HCT116 (cell line): ENCODE data around the gene MCC. TPM values are rescaled to one million over a fixed set of nuclear protein-coding genes. Genes with fewer than 3 reads are reported as not detected.

Experiments used
- ATAC-seq: fragments of 200-7000 bp; cut with Tn5 transposase; 2 replicates; pipeline ENCODE4 v1.9.1; 2020; ENCODE audit warnings: mild to moderate bottlenecking, moderate library complexity
- BruUV-seq: library from RNA; stranded (reverse); fragments of 400-500 nt; replicated peaks from 2 replicates; lab custom pipeline; 2021; lab: Mats Ljungman, UMichigan
- CTCF ChIA-PET: fragments of 300-600 bp; sonication (Branson Sonifier 250); formaldehyde crosslinking; loops from one replicate; lab custom pipeline; 2021; ENCODE audit warnings: antibody characterized with exemption; lab: Charles Lee
- POLR2A ChIA-PET: fragments of 300-600, 350-600 bp; sonication (Branson Sonifier 250); formaldehyde crosslinking; loops from one replicate; lab custom pipeline; 2021; ENCODE audit warnings: antibody characterized with exemption; lab: Charles Lee
- RAD21 ChIA-PET, 2 experiments: fragments of 300-600 bp; sonication (Branson Sonifier 250); formaldehyde crosslinking; loops; one replicate each; lab custom pipeline; 2023; ENCODE audit warnings: low total read pairs in 2 of 2; ENCODE audit not compliant: uncharacterized antibody in 2 of 2, unreplicated experiment in 2 of 2, low non-redundant PET in 1 of 2; lab: Charles Lee
- DNase-seq: peaks from one replicate; pipeline ENCODE4 v3.0.0-alpha.2; 2010; ENCODE audit warnings: low read depth, low spot score
- H2AFZ ChIP-seq: fragments of 200-600 bp; shearing (Covaris generic), sonication (generic); 2 replicates; pipeline ENCODE4 v1.6.1; 2017; ENCODE audit warnings: low read depth, mixed run types, mixed read lengths, antibody characterized with exemption, low read length; ENCODE audit not compliant: poor library complexity, severe bottlenecking
- H3K27ac ChIP-seq: 2 replicates; pipeline ENCODE4 v1.5.1; 2012; ENCODE audit warnings: low read depth, low read length
- H3K27me3 ChIP-seq: fragments of 200-600 bp; sonication (generic); 2 replicates; pipeline ENCODE4 v1.6.1; 2016; ENCODE audit warnings: mixed run types, low read length, mixed read lengths; ENCODE audit not compliant: insufficient read depth
- H3K36me3 ChIP-seq, 2 experiments: fragments of 200-500 bp in 1 of 2; fragments of 200-600 bp in 1 of 2; sonication (Bioruptor generic) in 1 of 2; sonication (generic) in 1 of 2; 2 replicates each; pipeline versions ENCODE4 v1.5.1 to v1.6.1; 2014 to 2016; ENCODE audit warnings: low read length in 2 of 2, inconsistent platforms in 1 of 2, mixed read lengths in 1 of 2, mixed run types in 1 of 2; ENCODE audit not compliant: insufficient read depth in 2 of 2, control insufficient read depth in 1 of 2
- H3K4me1 ChIP-seq, 2 experiments: fragments of 200-600 bp in 1 of 2; sonication (generic) in 1 of 2; 2 replicates each; pipeline versions ENCODE4 v1.5.1 to v1.6.1; 2012 to 2017; ENCODE audit warnings: low read length in 2 of 2, inconsistent platforms in 1 of 2, mild to moderate bottlenecking in 1 of 2, mixed read lengths in 1 of 2, mixed run types in 1 of 2, moderate library complexity in 1 of 2; ENCODE audit not compliant: insufficient read depth in 2 of 2, control insufficient read depth in 1 of 2
- H3K4me2 ChIP-seq: fragments of 200-600 bp; sonication (generic); 2 replicates; pipeline ENCODE4 v1.6.1; 2017; ENCODE audit warnings: mixed run types, low read length, mixed read lengths
- H3K4me3 ChIP-seq, 2 experiments: fragments of 200-600 bp in 1 of 2; sonication (generic) in 1 of 2; replicated peaks in 1 of 2; 2 replicates each; pipeline ENCODE4 v1.5.1; 2011 to 2016; ENCODE audit warnings: low read length in 2 of 2, control low read depth in 1 of 2, low read depth in 1 of 2, mild to moderate bottlenecking in 1 of 2, mixed read lengths in 1 of 2, mixed run types in 1 of 2
- H3K79me2 ChIP-seq: fragments of 200-600 bp; sonication (generic); 2 replicates; pipeline ENCODE4 v1.6.1; 2017; ENCODE audit warnings: mild to moderate bottlenecking, mixed run types, low read length, moderate library complexity, mixed read lengths; ENCODE audit not compliant: insufficient read depth
- H3K9ac ChIP-seq: fragments of 200-600 bp; sonication (generic); 2 replicates; pipeline ENCODE4 v1.6.1; 2016; ENCODE audit warnings: low read length, mixed read lengths
- H3K9me2 ChIP-seq: fragments of 200-600 bp; sonication (generic), shearing (Covaris generic); 2 replicates; pipeline ENCODE4 v1.6.1; 2017; ENCODE audit warnings: mixed run types, mild to moderate bottlenecking, moderate library complexity; ENCODE audit not compliant: insufficient read depth
- H3K9me3 ChIP-seq, 2 experiments: fragments of 200-500 bp in 1 of 2; fragments of 200-600 bp in 1 of 2; sonication (Bioruptor generic) in 1 of 2; sonication (generic) in 1 of 2; 2 replicates each; pipeline ENCODE4 v1.6.1; 2014 to 2017; ENCODE audit warnings: low read length in 2 of 2, mixed read lengths in 2 of 2, inconsistent platforms in 1 of 2, low read depth in 1 of 2, mild to moderate bottlenecking in 1 of 2, mixed run types in 1 of 2, moderate library complexity in 1 of 2; ENCODE audit not compliant: control insufficient read depth in 1 of 2, insufficient read depth in 1 of 2
- H4K20me1 ChIP-seq: fragments of 200-600 bp; sonication (generic), shearing (Covaris generic); 2 replicates; pipeline ENCODE4 v1.6.1; 2017; ENCODE audit warnings: mixed run types, mild to moderate bottlenecking, moderate library complexity; ENCODE audit not compliant: insufficient read depth
- ATF3 ChIP-seq: IDR thresholded peaks from 2 replicates; pipeline ENCODE4 v1.6.1; 2012
- CEBPB ChIP-seq: IDR thresholded peaks from 2 replicates; pipeline ENCODE4 v1.6.1; 2012; ENCODE audit warnings: low read depth
- CTCF ChIP-seq, 3 experiments: fragments of 200-600 bp in 1 of 3; sonication (generic) in 1 of 3; IDR thresholded peaks in 2 of 3; conservative IDR thresholded peaks in 1 of 3; 2 replicates each; pipeline ENCODE4 v1.5.1; 2012 to 2017; ENCODE audit warnings: low read depth in 2 of 3, low read length in 2 of 3, antibody characterized with exemption in 1 of 3, borderline replicate concordance in 1 of 3, control low read depth in 1 of 3, mild to moderate bottlenecking in 1 of 3, mixed read lengths in 1 of 3, mixed run types in 1 of 3, moderate library complexity in 1 of 3; ENCODE audit not compliant: insufficient read depth in 1 of 3
- EGR1 ChIP-seq: IDR thresholded peaks from 2 replicates; pipeline ENCODE4 v1.6.1; 2012; ENCODE audit warnings: low read depth
- EZH2 ChIP-seq: fragments of 200-600 bp; sonication (generic); IDR thresholded peaks from 2 replicates; pipeline ENCODE4 v1.6.1; 2017; ENCODE audit warnings: antibody characterized with exemption, mixed run types
- EZH2phosphoT487 ChIP-seq: fragments of 200-600 bp; IDR thresholded peaks from 2 replicates; pipeline ENCODE4 v1.6.1; 2018; ENCODE audit warnings: antibody characterized with exemption, borderline replicate concordance
- FOSL1 ChIP-seq: IDR thresholded peaks from 2 replicates; pipeline ENCODE4 v1.6.1; 2012; ENCODE audit warnings: low read depth
- MAX ChIP-seq: IDR thresholded peaks from 2 replicates; pipeline ENCODE4 v1.6.1; 2012
- POLR2A ChIP-seq: IDR thresholded peaks from 2 replicates; pipeline ENCODE4 v1.7.0; 2011; ENCODE audit warnings: borderline replicate concordance; ENCODE audit not compliant: insufficient read depth, insufficient read length; ENCODE audit errors: extremely low read depth
- RAD21 ChIP-seq: IDR thresholded peaks from 2 replicates; pipeline ENCODE4 v1.6.1; 2012; ENCODE audit warnings: low read depth, mild to moderate bottlenecking
- SIN3A ChIP-seq: IDR thresholded peaks from 2 replicates; pipeline ENCODE4 v1.6.1; 2012; ENCODE audit warnings: low read depth
- ZBTB33 ChIP-seq: IDR thresholded peaks from 2 replicates; pipeline ENCODE4 v1.6.1; 2011; ENCODE audit warnings: mild to moderate bottlenecking, low read length, moderate library complexity; ENCODE audit not compliant: insufficient replicate concordance; ENCODE audit errors: extremely low read depth
- intact Hi-C: fragments of 100-400 bp; cut with micrococcal nuclease; formaldehyde crosslinking; loops from 2 replicates; pipeline ENCODE4 v1.10.0; 2022
- total RNA-seq: library from RNA; stranded (reverse); gene quantifications from one replicate; pipeline ENCODE4 v1.2.1, GENCODE V29; 2021; ENCODE audit not compliant: unreplicated experiment

Gene MCC
- total RNA-seq, 1 experiment from 2014 or later, result 20.1 TPM

- DNase-seq, result no peak
- ChIA-PET RAD21 (no interaction called here), POLR2A (interaction anchor here (0.6 to 1.5 kb wide), 7 partner anchors 8 to 115 kb away, joined by 3 to 8 read pairs (median 4); partner anchors contain the start of gene SRP19), CTCF (interaction anchor here (0.9 to 1.3 kb wide), 3 partner anchors 8 to 53 kb away, joined by 3 to 4 read pairs (median 3); no protein-coding TSS in a partner anchor)
- Histone ChIP-seq H3K4me1 (peaks cover 4 to 18% of the 10 kb centered on the region in 2 experiments; a peak in 3 of 4 replicates), H2AFZ (peak overlapping the region; percentile 70), H3K79me2 (peaks cover 43% of the 10 kb centered on the region), H3K27me3 (no peaks in the 10 kb centered on the region), H3K9me2 (no peaks in the 10 kb centered on the region), H3K36me3 (no peaks in the 10 kb centered on the region), H3K4me2 (peak overlapping the region; percentile 81), H3K27ac (peak overlapping the region; percentile 50), H4K20me1 (no peaks in the 10 kb centered on the region), H3K9ac (peak overlapping the region; percentile 84), H3K9me3 (no peaks in the 10 kb centered on the region), H3K4me3 (peak overlapping the region; percentile 81 to 91)
- TF ChIP-seq CTCF (IDR thresholded peaks at IDR 0.05 in 2 of 3, conservative IDR thresholded peaks at IDR 0.05 in 1 of 3; ENCODE audit: borderline replicate concordance in 1 of 3, insufficient read depth in 1 of 3, low read depth in 2 of 3, low read length in 2 of 3) (no peak), SIN3A (no peak), ATF3 (no peak), EZH2phosphoT487 (no peak), MAX (no peak), ZBTB33 (no peak), RAD21 (no peak), CEBPB (no peak), POLR2A (no peak), FOSL1 (no peak), EGR1 (no peak), EZH2 (no peak)
- TSS peak; percentile 90 for BruUV-seq
- peak; percentile 44 for ATAC-seq
- intact Hi-C loops, result loop anchor here (5.0 kb wide), 1 partner anchor 54 kb away; the partner anchor contains the start of gene REEP5
Measured at GRCh38 chr5:112975721-112976431, 512.4 kb downstream of the MCC start.
